OCI-LY3 (cell line): ENCODE data around the gene DDX50.

Experiments used
- H2AFZ ChIP-seq: fragments of 200-600, 300-600 bp; shearing (Covaris generic); 2 replicates; pipeline ENCODE4 v1.6.0; 2014; ENCODE audit warnings: antibody characterized with exemption, low read depth, low read length
- H3K27ac ChIP-seq: fragments of 200-600, 300-600 bp; sonication (generic); 2 replicates; pipeline ENCODE4 v1.5.1; 2014; ENCODE audit warnings: mild to moderate bottlenecking, low read length, moderate library complexity, mixed read lengths
- H3K27me3 ChIP-seq: fragments of 200-600, 300-600 bp; sonication (generic); 2 replicates; pipeline ENCODE4 v1.6.1; 2014; ENCODE audit warnings: low read depth, low read length, mixed read lengths
- H3K36me3 ChIP-seq: fragments of 200-600, 300-600 bp; sonication (generic); replicated peaks from 2 replicates; pipeline ENCODE3; 2014; ENCODE audit warnings: low read depth, low read length, mixed read lengths
- H3K4me1 ChIP-seq: fragments of 300-600, 200-600 bp; sonication (generic); 2 replicates; pipeline ENCODE4 v1.6.1; 2014; ENCODE audit warnings: low read length, mixed read lengths
- H3K4me2 ChIP-seq: fragments of 200-600, 300-600 bp; sonication (generic); 2 replicates; pipeline ENCODE4 v1.6.1; 2014; ENCODE audit warnings: low read length, mixed read lengths
- H3K4me3 ChIP-seq: fragments of 300-600, 200-600 bp; sonication (generic); 2 replicates; pipeline ENCODE4 v1.5.1; 2014; ENCODE audit warnings: antibody characterized with exemption, mild to moderate bottlenecking, low read length, moderate library complexity
- H3K79me2 ChIP-seq: fragments of 300-600, 200-600 bp; shearing (Covaris generic); 2 replicates; pipeline ENCODE4 v1.6.1; 2014; ENCODE audit warnings: mild to moderate bottlenecking, low read length, mixed read lengths
- H3K9ac ChIP-seq: fragments of 300-600, 200-600 bp; shearing (Covaris generic); 2 replicates; pipeline ENCODE4 v1.6.0; 2014; ENCODE audit warnings: mild to moderate bottlenecking, low read length, moderate library complexity
- H3K9me3 ChIP-seq: fragments of 200-600, 300-600 bp; shearing (Covaris generic); 2 replicates; pipeline ENCODE4 v1.6.1; 2014; ENCODE audit warnings: low read length, mixed read lengths; ENCODE audit not compliant: insufficient read depth
- H4K20me1 ChIP-seq: fragments of 200-600, 300-600 bp; sonication (generic); 2 replicates; pipeline ENCODE4 v1.6.1; 2016; ENCODE audit warnings: low read length, mixed read lengths; ENCODE audit not compliant: insufficient read depth
- EZH2phosphoT487 ChIP-seq: fragments of 200-600 bp; shearing (Covaris generic); IDR thresholded peaks from 2 replicates; pipeline ENCODE4 v1.6.1; 2018; ENCODE audit warnings: antibody characterized with exemption, mixed run types, low read depth
- TF ChIP-seq, protein P1 (sequence below): fragments of 200-600, 300-600 bp; sonication (generic); IDR thresholded peaks from 2 replicates; pipeline ENCODE4 v1.5.1; 2014; ENCODE audit warnings: antibody characterized with exemption, low read length, low read depth

The DDX50 gene

GRCh38 chr10:68877482-68878110 lies 23.5 kb upstream of the DDX50 start:
- H3K4me2 ChIP-seq: no peak overlapping the region
- no peak overlapping the region for H3K27ac ChIP-seq
- H3K9ac ChIP-seq: no peak overlapping the region

DNA sequence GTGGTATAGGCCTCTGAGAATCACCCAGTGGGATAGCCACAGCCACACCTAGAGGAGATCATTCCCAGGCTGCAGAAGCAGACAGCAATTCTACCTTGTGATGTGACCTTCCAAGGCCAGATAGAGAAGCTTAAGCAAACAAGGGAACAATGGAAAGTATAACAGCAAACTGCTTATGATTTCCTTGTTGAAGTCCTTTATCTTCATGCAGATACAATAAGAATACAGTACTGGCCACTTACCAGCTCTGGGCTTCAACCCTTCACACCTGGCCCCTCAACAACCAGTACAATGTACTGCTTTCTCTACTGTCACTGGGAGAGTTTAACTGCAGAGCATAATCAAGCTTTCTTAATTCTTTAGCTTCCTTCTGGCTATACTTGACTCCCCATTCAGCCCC lies 22.6 kb upstream of the DDX50 start:
- Histone ChIP-seq H3K27ac (no peak overlapping the region), H4K20me1 (no peaks in the 10 kb centered on the region), H3K4me1 (no peaks in the 10 kb centered on the region), H3K9ac (no peak overlapping the region), H3K27me3 (no peaks in the 10 kb centered on the region), H3K36me3 (no peaks in the 10 kb centered on the region), H3K4me2 (no peak overlapping the region), H3K9me3 (no peaks in the 10 kb centered on the region), H3K4me3 (no peak overlapping the region), H2AFZ (no peak overlapping the region), H3K79me2 (no peaks in the 10 kb centered on the region)
- TF ChIP-seq, protein P1, sequence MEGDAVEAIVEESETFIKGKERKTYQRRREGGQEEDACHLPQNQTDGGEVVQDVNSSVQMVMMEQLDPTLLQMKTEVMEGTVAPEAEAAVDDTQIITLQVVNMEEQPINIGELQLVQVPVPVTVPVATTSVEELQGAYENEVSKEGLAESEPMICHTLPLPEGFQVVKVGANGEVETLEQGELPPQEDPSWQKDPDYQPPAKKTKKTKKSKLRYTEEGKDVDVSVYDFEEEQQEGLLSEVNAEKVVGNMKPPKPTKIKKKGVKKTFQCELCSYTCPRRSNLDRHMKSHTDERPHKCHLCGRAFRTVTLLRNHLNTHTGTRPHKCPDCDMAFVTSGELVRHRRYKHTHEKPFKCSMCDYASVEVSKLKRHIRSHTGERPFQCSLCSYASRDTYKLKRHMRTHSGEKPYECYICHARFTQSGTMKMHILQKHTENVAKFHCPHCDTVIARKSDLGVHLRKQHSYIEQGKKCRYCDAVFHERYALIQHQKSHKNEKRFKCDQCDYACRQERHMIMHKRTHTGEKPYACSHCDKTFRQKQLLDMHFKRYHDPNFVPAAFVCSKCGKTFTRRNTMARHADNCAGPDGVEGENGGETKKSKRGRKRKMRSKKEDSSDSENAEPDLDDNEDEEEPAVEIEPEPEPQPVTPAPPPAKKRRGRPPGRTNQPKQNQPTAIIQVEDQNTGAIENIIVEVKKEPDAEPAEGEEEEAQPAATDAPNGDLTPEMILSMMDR: no peak
- no peak for TF ChIP-seq EZH2phosphoT487

More at GRCh38 chr10:68877482-68878110, 23.5 kb upstream of the DDX50 start:
- TF ChIP-seq, protein P1: no peak
- TF ChIP-seq EZH2phosphoT487: no peak
- Histone ChIP-seq H2AFZ (no peak overlapping the region), H3K4me1 (no peaks in the 10 kb centered on the region), H3K79me2 (no peaks in the 10 kb centered on the region), H3K36me3 (no peaks in the 10 kb centered on the region), H3K4me3 (no peak overlapping the region), H4K20me1 (no peaks in the 10 kb centered on the region), H3K27me3 (no peaks in the 10 kb centered on the region), H3K9me3 (no peaks in the 10 kb centered on the region)

DNA sequence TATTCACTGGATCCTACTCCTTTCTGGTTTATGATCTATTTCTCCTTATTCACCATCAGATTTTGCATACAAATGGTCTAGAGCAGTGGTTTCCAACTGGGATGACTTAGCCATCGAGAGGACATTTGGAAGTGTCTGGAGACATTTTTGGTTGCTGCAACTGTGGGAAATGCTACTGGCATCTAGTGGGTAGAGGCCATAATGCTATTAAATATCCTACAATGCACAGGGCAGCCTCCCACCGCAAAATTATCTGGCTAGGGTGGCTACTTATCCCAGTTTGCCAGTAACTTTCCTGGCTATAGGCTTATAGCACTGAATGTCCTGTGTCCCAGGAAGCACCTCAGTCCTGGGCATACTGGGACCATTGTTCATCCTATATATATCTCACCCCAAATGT lies 21.5 kb upstream of the DDX50 start:
- Histone ChIP-seq H3K27me3 (no peaks in the 10 kb centered on the region), H3K4me2 (no peak overlapping the region), H4K20me1 (no peaks in the 10 kb centered on the region), H3K9me3 (no peaks in the 10 kb centered on the region), H3K36me3 (no peaks in the 10 kb centered on the region), H3K4me1 (no peaks in the 10 kb centered on the region), H3K9ac (no peak overlapping the region), H3K79me2 (no peaks in the 10 kb centered on the region), H2AFZ (no peak overlapping the region), H3K4me3 (no peak overlapping the region), H3K27ac (no peak overlapping the region)
- TF ChIP-seq EZH2phosphoT487: no peak
- TF ChIP-seq, protein P1: no peak

GRCh38 chr10:68880181-68880580 lies 20.9 kb upstream of the DDX50 start:
- no peaks in the 10 kb centered on the region for H4K20me1 ChIP-seq
- H3K27ac ChIP-seq: no peak overlapping the region
- TF ChIP-seq EZH2phosphoT487: no peak
- TF ChIP-seq, protein P1: no peak

More at GRCh38 chr10:68880181-68880580, 20.9 kb upstream of the DDX50 start:
- H3K79me2 ChIP-seq: no peaks in the 10 kb centered on the region
- H3K9me3 ChIP-seq: no peaks in the 10 kb centered on the region
- H3K36me3 ChIP-seq: no peaks in the 10 kb centered on the region
- no peak overlapping the region for H2AFZ ChIP-seq
- H3K4me2 ChIP-seq: no peak overlapping the region
- no peak overlapping the region for H3K4me3 ChIP-seq
- H3K9ac ChIP-seq: no peak overlapping the region
- H3K4me1 ChIP-seq: no peaks in the 10 kb centered on the region
- H3K27me3 ChIP-seq: no peaks in the 10 kb centered on the region
